ENCODE measurements around the gene EEA1.
"Not testable (repeated sequence)": the region's sequence is repeated elsewhere in the genome, so short reads cannot be mapped to it uniquely, and the experiment has no call there.

Gene EEA1

GRCh38 chr12:92968176-92968813, 39.2 kb upstream of the EEA1 start:
- Histone ChIP-seq H3K79me2 (ENCODE audit: insufficient read depth, low read length) (no peaks in the 10 kb centered on the region), H3K4me2 (ENCODE audit: low read depth, low read length, poor library complexity, severe bottlenecking) (no peak overlapping the region), H3K9ac (ENCODE audit: low read length) (no peak overlapping the region), H3K27me3 (ENCODE audit: low read length) (no peaks in the 10 kb centered on the region), H3K27ac (ENCODE audit: low read depth, low read length) (no peak overlapping the region), H3K9me2 (replicated peaks; ENCODE audit: insufficient read depth, low read length) (no peaks in the 10 kb centered on the region), H3K36me3 (ENCODE audit: low read length) (no peaks in the 10 kb centered on the region), H3K4me3 (ENCODE audit: insufficient read depth, low read length, poor library complexity, severe bottlenecking) (no peak overlapping the region), H3K9me3 (ENCODE audit: insufficient read depth, low read length) (no peaks in the 10 kb centered on the region), H2AFZ (ENCODE audit: low read depth, low read length, severe bottlenecking) (no peak overlapping the region), H4K20me1 (ENCODE audit: low read depth, low read length) (no peaks in the 10 kb centered on the region), H3F3A (ENCODE audit: insufficient read depth) (no peaks in the 10 kb centered on the region)
- TF ChIP-seq EZH2phosphoT487 (conservative IDR thresholded peaks at IDR 0.05; ENCODE audit: low read length): no peak
- no peak for TF ChIP-seq CTCF (IDR thresholded peaks at IDR 0.05; ENCODE audit: insufficient read depth, low read length, poor library complexity, severe bottlenecking)

DNA sequence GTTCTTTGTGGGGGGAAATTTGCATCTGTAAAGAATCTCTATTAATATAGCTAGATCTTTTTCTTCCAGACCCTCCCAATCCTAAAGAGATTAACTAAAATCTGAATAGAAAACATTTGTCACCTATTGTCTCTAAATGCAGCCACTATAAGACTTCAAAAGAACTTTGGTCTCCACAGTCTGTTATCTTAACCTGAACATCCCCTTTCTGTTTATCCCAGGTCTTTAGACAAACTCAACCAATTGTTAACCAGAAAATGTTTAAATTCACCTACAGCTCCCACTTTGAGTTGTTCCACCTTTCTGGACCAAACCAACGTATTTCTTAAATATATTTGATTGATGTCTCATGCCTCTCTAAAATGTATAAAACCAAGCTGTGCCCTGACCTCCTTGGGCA, 35.3 kb upstream of the EEA1 start:
- not testable (repeated sequence) for H3K79me2 ChIP-seq (ENCODE audit: insufficient read depth, low read length); H3K4me2 ChIP-seq (ENCODE audit: low read depth, low read length, poor library complexity, severe bottlenecking); H3K9me3 ChIP-seq (ENCODE audit: insufficient read depth, low read length); H3K4me3 ChIP-seq (ENCODE audit: insufficient read depth, low read length, poor library complexity, severe bottlenecking); H3K9ac ChIP-seq (ENCODE audit: low read length); H4K20me1 ChIP-seq (ENCODE audit: low read depth, low read length); H3K27me3 ChIP-seq (ENCODE audit: low read length); H3K27ac ChIP-seq (ENCODE audit: low read depth, low read length); H3F3A ChIP-seq (ENCODE audit: insufficient read depth); H2AFZ ChIP-seq (ENCODE audit: low read depth, low read length, severe bottlenecking); H3K9me2 ChIP-seq (replicated peaks; ENCODE audit: insufficient read depth, low read length); H3K36me3 ChIP-seq (ENCODE audit: low read length)

GRCh38 chr12:92961949-92962348, 32.9 kb upstream of the EEA1 start:
- Histone ChIP-seq H3K36me3 (ENCODE audit: low read length) (no peaks in the 10 kb centered on the region), H3K9ac (ENCODE audit: low read length) (no peak overlapping the region), H3K9me3 (ENCODE audit: insufficient read depth, low read length) (peaks cover 8% of the 10 kb centered on the region; the same call in 1 of the 2 replicates), H4K20me1 (ENCODE audit: low read depth, low read length) (no peaks in the 10 kb centered on the region), H3K79me2 (ENCODE audit: insufficient read depth, low read length) (no peaks in the 10 kb centered on the region), H2AFZ (ENCODE audit: low read depth, low read length, severe bottlenecking) (no peak overlapping the region), H3K4me3 (ENCODE audit: insufficient read depth, low read length, poor library complexity, severe bottlenecking) (no peak overlapping the region), H3K9me2 (replicated peaks; ENCODE audit: insufficient read depth, low read length) (no peaks in the 10 kb centered on the region), H3K4me2 (ENCODE audit: low read depth, low read length, poor library complexity, severe bottlenecking) (no peak overlapping the region), H3K27me3 (ENCODE audit: low read length) (no peaks in the 10 kb centered on the region), H3K27ac (ENCODE audit: low read depth, low read length) (no peak overlapping the region), H3F3A (ENCODE audit: insufficient read depth) (no peaks in the 10 kb centered on the region)
- TF ChIP-seq CTCF (IDR thresholded peaks at IDR 0.05; ENCODE audit: insufficient read depth, low read length, poor library complexity, severe bottlenecking) (no peak), EZH2phosphoT487 (conservative IDR thresholded peaks at IDR 0.05; ENCODE audit: low read length) (no peak)

GRCh38 chr12:92955997-92956663, 27.0 kb upstream of the EEA1 start:
- H3K27me3 ChIP-seq (ENCODE audit: low read length): no peaks in the 10 kb centered on the region
- H3K9me3 ChIP-seq (ENCODE audit: insufficient read depth, low read length): peaks cover 21% of the 10 kb centered on the region; the same call in 1 of the 2 replicates
- TF ChIP-seq CTCF (IDR thresholded peaks at IDR 0.05; ENCODE audit: insufficient read depth, low read length, poor library complexity, severe bottlenecking) (no peak), EZH2phosphoT487 (conservative IDR thresholded peaks at IDR 0.05; ENCODE audit: low read length) (no peak)

More at GRCh38 chr12:92955997-92956663, 27.0 kb upstream of the EEA1 start:
- Histone ChIP-seq H3K36me3 (ENCODE audit: low read length) (no peaks in the 10 kb centered on the region), H3K9me2 (replicated peaks; ENCODE audit: insufficient read depth, low read length) (no peaks in the 10 kb centered on the region), H2AFZ (ENCODE audit: low read depth, low read length, severe bottlenecking) (no peak overlapping the region), H4K20me1 (ENCODE audit: low read depth, low read length) (no peaks in the 10 kb centered on the region), H3K4me2 (ENCODE audit: low read depth, low read length, poor library complexity, severe bottlenecking) (no peak overlapping the region), H3K9ac (ENCODE audit: low read length) (no peak overlapping the region), H3F3A (ENCODE audit: insufficient read depth) (no peaks in the 10 kb centered on the region), H3K27ac (ENCODE audit: low read depth, low read length) (no peak overlapping the region), H3K79me2 (ENCODE audit: insufficient read depth, low read length) (no peaks in the 10 kb centered on the region), H3K4me3 (ENCODE audit: insufficient read depth, low read length, poor library complexity, severe bottlenecking) (no peak overlapping the region)
